OCI-LY7 (cell line): ENCODE results near the gene ACE. TPM values are rescaled to one million over a fixed set of nuclear protein-coding genes. Genes with fewer than 3 reads are reported as not detected.

Experiments
- BruUV-seq: library from RNA; stranded (reverse); fragments of 400-500 nt; replicated peaks from 2 replicates; lab custom pipeline; 2021; lab: Mats Ljungman, UMichigan
- CTCF ChIA-PET: fragments of 300-600 bp; sonication (Branson Sonifier 250); formaldehyde crosslinking; loops from one replicate; lab custom pipeline; 2022; ENCODE audit warnings: antibody characterized with exemption; ENCODE audit not compliant: unreplicated experiment; lab: Charles Lee
- POLR2A ChIA-PET: fragments of 300-600 bp; sonication (Branson Sonifier 250); formaldehyde crosslinking; loops from one replicate; lab custom pipeline; 2022; ENCODE audit warnings: antibody characterized with exemption; lab: Charles Lee
- DNase-seq: peaks from one replicate; pipeline ENCODE4 v3.0.0-alpha.2; 2015; ENCODE audit warnings: low spot score
- H2AFZ ChIP-seq: fragments of 200-600 bp; sonication (generic), shearing (Covaris generic); 2 replicates; pipeline ENCODE4 v1.6.1; 2014; ENCODE audit warnings: mild to moderate bottlenecking, antibody characterized with exemption, low read length, moderate library complexity
- H3K27ac ChIP-seq: fragments of 200-600 bp; sonication (generic); 2 replicates; pipeline ENCODE4 v1.5.1; 2014; ENCODE audit warnings: mixed run types, low read depth, mild to moderate bottlenecking, moderate library complexity, low read length, inconsistent platforms; ENCODE audit not compliant: poor library complexity, severe bottlenecking
- H3K36me3 ChIP-seq: fragments of 200-600 bp; sonication (generic); 2 replicates; pipeline ENCODE4 v1.6.1; 2014; ENCODE audit warnings: mild to moderate bottlenecking, antibody characterized with exemption, low read length, moderate library complexity, mixed read lengths; ENCODE audit not compliant: insufficient read depth
- H3K4me1 ChIP-seq: fragments of 200-600 bp; sonication (generic); 2 replicates; pipeline ENCODE4 v1.5.1; 2014; ENCODE audit warnings: mild to moderate bottlenecking, low read length; ENCODE audit not compliant: insufficient read depth, poor library complexity, severe bottlenecking
- H3K4me2 ChIP-seq: fragments of 200-600 bp; sonication (generic); 2 replicates; pipeline ENCODE4 v1.6.1; 2014; ENCODE audit warnings: mild to moderate bottlenecking, low read length
- H3K4me3 ChIP-seq: fragments of 200-600 bp; sonication (generic); 2 replicates; pipeline ENCODE4 v1.5.1; 2014; ENCODE audit warnings: mild to moderate bottlenecking, low read depth, low read length; ENCODE audit not compliant: poor library complexity, severe bottlenecking
- H3K79me2 ChIP-seq: fragments of 200-600 bp; sonication (generic); 2 replicates; pipeline ENCODE4 v1.6.1; 2016; ENCODE audit warnings: low read depth, mild to moderate bottlenecking, low read length, moderate library complexity, mixed read lengths; ENCODE audit not compliant: insufficient read depth
- H3K9me2 ChIP-seq: fragments of 200-600 bp; sonication (generic); 2 replicates; pipeline ENCODE4 v1.6.1; 2016; ENCODE audit warnings: mild to moderate bottlenecking, low read length, mixed read lengths; ENCODE audit not compliant: insufficient read depth
- H3K9me3 ChIP-seq: fragments of 200-600 bp; sonication (generic); 2 replicates; pipeline ENCODE4 v1.6.1; 2014; ENCODE audit warnings: mild to moderate bottlenecking, mixed run types, low read length, mixed read lengths
- H4K20me1 ChIP-seq: fragments of 200-600 bp; sonication (generic); 2 replicates; pipeline ENCODE4 v1.6.1; 2014; ENCODE audit warnings: mild to moderate bottlenecking, antibody characterized with exemption, low read length, moderate library complexity, mixed read lengths; ENCODE audit not compliant: insufficient read depth
- EZH2phosphoT487 ChIP-seq: fragments of 200-600 bp; sonication (generic); IDR thresholded peaks from 2 replicates; pipeline ENCODE4 v1.6.1; 2018; ENCODE audit warnings: low read depth, borderline replicate concordance, mild to moderate bottlenecking, mixed run types, antibody characterized with exemption, low read length, moderate library complexity, mixed read lengths
- intact Hi-C: fragments of 100-400 bp; cut with micrococcal nuclease; formaldehyde crosslinking; loops from one replicate; pipeline ENCODE4 v1.10.0; 2022; ENCODE audit not compliant: unreplicated experiment
- total RNA-seq, 2 experiments: library from RNA; depleted of rRNA in 1 of 2; stranded (reverse); fragments of >200 nt in 1 of 2; shearing (Covaris generic) in 1 of 2; gene quantifications; 2 replicates each; pipeline ENCODE4 v1.2.3, GENCODE V29; 2014 to 2022
- TF ChIP-seq, protein P1 (sequence below): fragments of 200-600 bp; sonication (generic); conservative IDR thresholded peaks from 2 replicates; pipeline ENCODE4 v1.5.1; 2014; ENCODE audit warnings: mild to moderate bottlenecking, antibody characterized with exemption, low read length, moderate library complexity, mixed read lengths

Gene ACE
- total RNA-seq, 2 experiments from 2014 or later: 2.3 to 5.1 TPM

DNA sequence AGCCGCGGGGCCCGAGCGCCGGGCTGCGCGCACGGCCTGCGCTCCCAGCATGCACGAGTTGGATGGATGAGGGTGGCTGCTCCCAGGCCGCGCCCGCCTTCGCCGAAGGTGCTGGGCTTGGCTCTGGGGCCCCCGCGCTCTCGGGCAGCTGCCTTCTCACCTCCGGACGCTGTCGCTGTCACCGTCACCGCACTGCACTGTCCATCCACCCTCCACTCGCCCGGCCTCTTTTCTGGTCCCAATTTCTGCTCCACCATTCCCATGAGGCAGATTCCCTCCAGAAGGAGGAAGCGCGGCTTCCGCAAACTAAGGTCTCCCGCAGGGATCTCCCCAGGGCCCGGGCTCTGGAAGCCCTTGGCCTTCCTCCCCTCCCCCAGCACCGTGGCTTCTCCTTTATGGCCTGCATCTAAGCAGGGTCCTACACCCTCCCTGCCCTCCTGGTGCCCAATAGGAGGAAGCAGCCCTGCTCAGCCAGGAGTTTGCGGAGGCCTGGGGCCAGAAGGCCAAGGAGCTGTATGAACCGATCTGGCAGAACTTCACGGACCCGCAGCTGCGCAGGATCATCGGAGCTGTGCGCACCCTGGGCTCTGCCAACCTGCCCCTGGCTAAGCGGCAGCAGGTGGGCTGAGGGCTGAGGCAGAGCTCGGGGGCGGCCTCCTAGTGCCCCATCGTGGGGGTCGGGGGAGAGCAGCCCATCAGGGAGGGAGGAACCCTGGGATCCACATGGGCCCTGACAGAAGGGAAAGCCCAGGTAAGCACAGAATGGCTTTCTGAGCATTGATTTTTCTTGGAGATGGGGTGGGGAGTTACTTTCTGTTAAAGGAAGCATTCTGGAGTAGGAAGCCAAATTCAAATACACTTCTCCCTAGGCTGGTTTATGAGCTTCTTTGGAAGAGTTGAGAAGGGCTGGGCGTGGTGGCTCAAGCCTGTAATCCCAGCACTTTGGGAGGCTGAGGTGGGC lies 899 bp downstream of the ACE start:
- Histone ChIP-seq H3K9me2 (no peaks in the 10 kb centered on the region), H3K4me3 (peak overlapping the region; percentile 65), H3K36me3 (no peaks in the 10 kb centered on the region), H4K20me1 (no peaks in the 10 kb centered on the region), H3K9me3 (no peaks in the 10 kb centered on the region), H3K4me2 (peak overlapping the region; percentile 60), H2AFZ (no peak overlapping the region), H3K79me2 (no peaks in the 10 kb centered on the region), H3K4me1 (peaks cover 8% of the 10 kb centered on the region), H3K27ac (no peak overlapping the region)
- no peak for TF ChIP-seq EZH2phosphoT487
- TF ChIP-seq, protein P1, sequence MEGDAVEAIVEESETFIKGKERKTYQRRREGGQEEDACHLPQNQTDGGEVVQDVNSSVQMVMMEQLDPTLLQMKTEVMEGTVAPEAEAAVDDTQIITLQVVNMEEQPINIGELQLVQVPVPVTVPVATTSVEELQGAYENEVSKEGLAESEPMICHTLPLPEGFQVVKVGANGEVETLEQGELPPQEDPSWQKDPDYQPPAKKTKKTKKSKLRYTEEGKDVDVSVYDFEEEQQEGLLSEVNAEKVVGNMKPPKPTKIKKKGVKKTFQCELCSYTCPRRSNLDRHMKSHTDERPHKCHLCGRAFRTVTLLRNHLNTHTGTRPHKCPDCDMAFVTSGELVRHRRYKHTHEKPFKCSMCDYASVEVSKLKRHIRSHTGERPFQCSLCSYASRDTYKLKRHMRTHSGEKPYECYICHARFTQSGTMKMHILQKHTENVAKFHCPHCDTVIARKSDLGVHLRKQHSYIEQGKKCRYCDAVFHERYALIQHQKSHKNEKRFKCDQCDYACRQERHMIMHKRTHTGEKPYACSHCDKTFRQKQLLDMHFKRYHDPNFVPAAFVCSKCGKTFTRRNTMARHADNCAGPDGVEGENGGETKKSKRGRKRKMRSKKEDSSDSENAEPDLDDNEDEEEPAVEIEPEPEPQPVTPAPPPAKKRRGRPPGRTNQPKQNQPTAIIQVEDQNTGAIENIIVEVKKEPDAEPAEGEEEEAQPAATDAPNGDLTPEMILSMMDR: no peak
- no peak for DNase-seq
- intact Hi-C loops: loop anchor here (2.0 to 5.0 kb wide), 2 partner anchors 35 to 75 kb away; partner anchors contain the start of gene DCAF7
- POLR2A ChIA-PET: interaction anchor here (0.6 to 1.2 kb wide), 3 partner anchors 9 to 312 kb away, joined by 3 to 4 read pairs (median 3); no protein-coding TSS in a partner anchor
- CTCF ChIA-PET: interaction anchor here (1.0 to 2.3 kb wide), 2 partner anchors 50 to 52 kb away, joined by 3 to 15 read pairs; no protein-coding TSS in a partner anchor
- no TSS peak for BruUV-seq

DNA sequence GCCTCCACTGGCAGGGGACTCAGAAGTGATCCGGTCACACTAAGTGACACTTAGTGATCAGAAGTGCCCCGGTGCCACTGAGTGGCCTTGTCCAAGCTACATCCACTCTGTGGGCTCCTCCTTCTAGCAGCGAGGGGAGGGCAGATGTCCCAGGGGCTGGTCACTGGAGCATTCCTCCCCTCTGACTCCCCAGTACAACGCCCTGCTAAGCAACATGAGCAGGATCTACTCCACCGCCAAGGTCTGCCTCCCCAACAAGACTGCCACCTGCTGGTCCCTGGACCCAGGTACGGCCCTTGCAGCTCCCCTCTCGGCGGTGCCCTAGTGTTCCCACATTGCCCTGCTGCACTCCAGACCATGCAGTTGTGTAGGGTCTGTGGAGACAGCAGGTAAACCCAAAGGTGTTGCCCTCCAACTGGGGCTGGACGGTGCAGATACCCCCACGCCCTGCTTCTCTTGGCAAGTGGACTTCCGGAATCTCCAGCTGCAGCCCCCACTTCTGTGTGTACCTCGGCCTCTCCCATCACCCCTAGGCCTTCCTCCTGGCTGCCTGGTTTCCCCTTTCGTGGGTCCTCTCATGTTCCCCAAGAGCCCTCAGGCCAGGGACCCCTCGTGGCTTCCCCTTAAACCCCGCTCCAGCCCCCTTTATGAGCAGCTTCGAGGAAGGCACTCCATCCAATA lies 2.1 kb downstream of the ACE start:
- H3K27ac ChIP-seq: no peak overlapping the region
- intact Hi-C loops: loop anchor here (1.0 to 5.0 kb wide), 4 partner anchors 36 to 133 kb away; partner anchors contain the start of gene DCAF7
- peak; percentile 80 for DNase-seq
- H3K36me3 ChIP-seq: no peaks in the 10 kb centered on the region
- peaks cover 8% of the 10 kb centered on the region for H3K4me1 ChIP-seq
- no peaks in the 10 kb centered on the region for H3K9me2 ChIP-seq
- TF ChIP-seq, protein P1: peak; percentile 86
- TF ChIP-seq EZH2phosphoT487: no peak
- CTCF ChIA-PET: interaction anchor here (1.0 to 2.3 kb wide), 3 partner anchors 51 to 62 kb away, joined by 3 to 15 read pairs (median 3); no protein-coding TSS in a partner anchor
- no peaks in the 10 kb centered on the region for H3K9me3 ChIP-seq
- H2AFZ ChIP-seq: no peak overlapping the region
- H4K20me1 ChIP-seq: no peaks in the 10 kb centered on the region
- POLR2A ChIA-PET: interaction anchor here (0.6 to 1.2 kb wide), 2 partner anchors 10 to 184 kb away, joined by 3 to 4 read pairs; no protein-coding TSS in a partner anchor
- no TSS peak for BruUV-seq
- H3K4me2 ChIP-seq: no peak overlapping the region
- no peak overlapping the region for H3K4me3 ChIP-seq
- H3K79me2 ChIP-seq: no peaks in the 10 kb centered on the region
